ENCODE data around the gene COL4A5. TPM values are rescaled to one million over a fixed set of nuclear protein-coding genes. Genes with fewer than 3 reads are reported as not detected.

COL4A5 gene
- total and polyA plus RNA-seq, 8 donors = 0.58 to 3.3 (median 1.2) TPM

DNA sequence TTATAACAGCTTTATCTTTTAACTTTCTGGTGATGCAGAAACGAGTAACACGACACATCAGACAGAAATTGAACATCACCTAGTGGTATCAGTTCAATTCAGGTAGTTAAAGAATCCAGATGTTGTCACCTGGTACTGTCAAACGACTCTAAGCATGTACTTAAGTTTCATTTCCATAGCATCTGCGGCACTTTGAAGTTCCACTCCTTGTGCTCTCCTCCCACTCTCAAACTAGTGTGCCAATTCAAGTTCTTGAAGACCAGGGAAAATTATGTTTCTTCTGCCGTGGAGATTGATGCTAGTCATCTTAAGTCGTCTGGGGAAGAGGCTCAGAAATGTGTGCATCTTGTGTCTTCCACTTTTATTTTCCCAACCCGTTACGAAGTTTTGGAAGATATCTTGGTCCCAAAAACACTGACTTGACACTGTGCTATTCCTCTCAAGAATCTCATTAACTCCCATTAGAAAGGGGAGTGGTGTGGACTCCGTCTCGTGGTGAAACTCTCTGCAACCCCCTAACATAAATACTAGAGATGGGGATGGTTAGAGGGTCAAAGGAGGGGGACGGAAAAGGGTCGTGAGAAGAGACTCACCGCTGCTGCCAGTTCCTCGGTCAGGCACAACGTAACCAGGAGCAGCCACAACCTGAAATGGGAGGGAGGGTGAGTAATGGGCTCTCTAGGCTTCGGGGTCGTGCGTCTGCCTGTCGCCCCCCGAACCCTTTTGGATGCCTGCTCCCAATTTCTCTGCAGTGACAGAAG is 2.1 kb upstream of the COL4A5 start:
- no peaks in the 10 kb centered on the region for H3K4me1 ChIP-seq
- DNase-seq = no peak
- WGBS, 2 donors = 13 to 23% methylated on average over 20 of the region's 20 CpGs
- ATAC-seq = no peak
- FAIRE-seq = no peak
- intact Hi-C loops (cut with DNase I) = no loop called here
- no peaks in the 10 kb centered on the region for H3K9me3 ChIP-seq
- no peaks in the 10 kb centered on the region for H3K36me3 ChIP-seq
- no peak for TF ChIP-seq CTCF (IDR thresholded peaks at IDR 0.05)
- H3K27ac ChIP-seq = no peak overlapping the region
- H3K27me3 ChIP-seq = peaks cover 0 to 31% (median 1%) of the 10 kb centered on the region in 4 donors
- peak overlapping the region in 1 of 4 donors; percentile 6 for H3K4me3 ChIP-seq

- no peak for TF ChIP-seq CTCF (IDR thresholded peaks at IDR 0.05)
- H3K27ac ChIP-seq = no peak within 1 kb of the TSS
- DNase-seq (peak in 4 of 6 donors; percentile 1 to 53 (median 24)), FAIRE-seq (no peak), ATAC-seq (peak in 3 of 4 donors; percentile 28 to 57 (median 37))
- intact Hi-C loops (cut with DNase I) = no loop called here
- peak within 1 kb of the TSS in 2 of 4 donors; percentile 26 to 43 for H3K4me3 ChIP-seq
- H3K9me3 ChIP-seq = no peaks in the 10 kb centered on the region
- no peaks in the 10 kb centered on the region for H3K36me3 ChIP-seq
- peaks cover 0 to 31% (median 1%) of the 10 kb centered on the region in 4 donors for H3K27me3 ChIP-seq
- 7 to 29% methylated on average over 16 of the region's 16 CpGs for WGBS, 2 donors
- no peaks in the 10 kb centered on the region for H3K4me1 ChIP-seq
These were observed 1.5 kb upstream of the COL4A5 start, which contains the start of gene COL4A6 for GRCh38 chrX:108438110-108438623. Gene COL4A6 (minus strand): TSS chrX:108438422. CDS start chrX:108438196, 226 bp downstream.

DNA sequence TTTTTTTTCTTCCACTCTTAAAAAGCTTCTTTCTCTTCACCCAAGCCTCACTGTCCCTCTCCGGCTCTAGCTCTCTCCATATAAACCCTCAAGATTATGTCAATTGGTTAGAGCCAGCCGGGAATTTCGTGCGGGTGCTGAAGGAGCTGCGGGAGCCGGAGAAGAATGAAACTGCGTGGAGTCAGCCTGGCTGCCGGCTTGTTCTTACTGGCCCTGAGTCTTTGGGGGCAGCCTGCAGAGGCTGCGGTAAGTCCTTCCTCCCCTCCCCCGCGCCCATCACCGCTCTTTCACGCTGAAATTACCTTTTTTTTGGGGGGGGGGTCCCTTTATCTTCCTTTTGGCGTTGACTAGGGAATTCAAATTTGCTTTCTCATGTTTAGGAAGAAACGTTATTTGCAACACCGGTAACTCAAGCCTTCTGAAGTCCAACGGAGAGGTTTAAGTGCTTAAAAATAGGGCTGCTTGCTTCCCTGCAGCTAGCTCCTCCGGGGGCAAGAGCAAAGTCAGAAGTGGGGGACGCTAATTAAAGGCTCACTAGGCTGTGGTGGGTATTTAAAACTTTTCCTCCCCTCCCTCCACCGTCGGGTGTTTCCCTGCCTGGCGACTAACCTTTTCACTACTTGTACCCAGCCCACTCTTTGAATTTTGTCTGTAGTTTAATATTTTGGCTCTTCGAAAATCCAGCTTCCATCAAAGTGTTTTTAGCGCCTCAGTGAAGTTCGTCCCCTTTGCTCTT is 491 bp downstream of the COL4A5 start:
- ATAC-seq (peak; percentile 35 to 77 (median 68)), DNase-seq (peak in 3 of 6 donors; percentile 8 to 50 (median 36)), FAIRE-seq (no peak)
- Histone ChIP-seq H3K27me3 (peaks cover 0 to 22% (median under 1%) of the 10 kb centered on the region in 4 donors), H3K9me3 (no peaks in the 10 kb centered on the region), H3K27ac (no peak overlapping the region), H3K4me1 (no peaks in the 10 kb centered on the region), H3K4me3 (peak overlapping the region in 3 of 4 donors; percentile 13 to 43 (median 26)), H3K36me3 (no peaks in the 10 kb centered on the region)
- TF ChIP-seq CTCF (IDR thresholded peaks at IDR 0.05) = no peak
- intact Hi-C loops (cut with DNase I) = no loop called here
- WGBS, 2 donors = 2 to 15% methylated on average over 25 of the region's 25 CpGs

- ATAC-seq (no peak), DNase-seq (no peak), FAIRE-seq (peak; percentile 5)
- intact Hi-C loops (cut with DNase I) = no loop called here
- no peaks in the 10 kb centered on the region for H3K4me1 ChIP-seq
- no peaks in the 10 kb centered on the region for H3K36me3 ChIP-seq
- no peak overlapping the region for H3K4me3 ChIP-seq
- no peak for TF ChIP-seq CTCF (IDR thresholded peaks at IDR 0.05)
- no peak overlapping the region for H3K27ac ChIP-seq
- H3K27me3 ChIP-seq = peaks cover 0 to 8% (median 0%) of the 10 kb centered on the region in 4 donors
- no peaks in the 10 kb centered on the region for H3K9me3 ChIP-seq
- WGBS, 2 donors = 53 to 63% methylated on average over 2 of the region's 2 CpGs
These were observed 3.3 kb downstream of the COL4A5 start for GRCh38 chrX:108442901-108443464.

Measured in pancreas (tissue), 10 donors.